IMR-90 (cell line): ENCODE data around the gene DYRK1A. TPM values are rescaled to one million over a fixed set of nuclear protein-coding genes. Genes with fewer than 3 reads are reported as not detected.

Source experiments
- ATAC-seq: fragments of 200-7000 bp; cut with Tn5 transposase; 2 replicates; pipeline ENCODE4 v1.9.1; 2020; ENCODE audit warnings: low read depth, mild to moderate bottlenecking, moderate library complexity
- BruUV-seq: library from RNA; stranded (reverse); fragments of 400-500 nt; replicated peaks from 2 replicates; lab custom pipeline; 2021; lab: Mats Ljungman, UMichigan
- CTCF ChIA-PET: fragments of 300-600 bp; formaldehyde crosslinking; extraction: SDS; loops from one replicate; lab custom pipeline; 2021; ENCODE audit warnings: antibody characterized with exemption; lab: Yijun Ruan, JAX
- POLR2A ChIA-PET: fragments of 300-600 bp; sonication (Branson Sonifier 250); formaldehyde crosslinking; loops from one replicate; lab custom pipeline; 2022; ENCODE audit warnings: antibody characterized with exemption; ENCODE audit not compliant: unreplicated experiment; lab: Charles Lee
- DNase-seq: peaks from one replicate; pipeline ENCODE4 v3.0.0; 2013
- H2AFZ ChIP-seq: replicated peaks from 2 replicates; pipeline ENCODE3; 2013; ENCODE audit warnings: low read length, mild to moderate bottlenecking; ENCODE audit not compliant: poor library complexity
- H2AK5ac ChIP-seq: 2 replicates; pipeline ENCODE4 v1.6.1; 2013; ENCODE audit warnings: low read depth, low read length, inconsistent platforms
- H2AK9ac ChIP-seq: replicated peaks from 2 replicates; pipeline ENCODE3; 2013; ENCODE audit warnings: mild to moderate bottlenecking, low read depth, low read length, moderate library complexity; ENCODE audit not compliant: poor library complexity
- H2BK120ac ChIP-seq: 2 replicates; pipeline ENCODE4 v1.6.1; 2013; ENCODE audit warnings: low read depth, low read length, inconsistent platforms
- H2BK15ac ChIP-seq: 3 replicates; pipeline ENCODE4 v1.6.1; 2013; ENCODE audit warnings: low read depth, low read length, inconsistent platforms
- H2BK20ac ChIP-seq: 2 replicates; pipeline ENCODE4 v1.6.1; 2013; ENCODE audit warnings: low read depth, mild to moderate bottlenecking, inconsistent platforms, low read length, moderate library complexity
- H2BK5ac ChIP-seq: 2 replicates; pipeline ENCODE4 v1.6.1; 2013; ENCODE audit warnings: mild to moderate bottlenecking, low read depth, low read length, inconsistent platforms; ENCODE audit not compliant: poor library complexity, severe bottlenecking
- H3K14ac ChIP-seq: replicated peaks from 2 replicates; pipeline ENCODE4 v1.6.1; 2013; ENCODE audit warnings: low read depth, low read length, inconsistent platforms
- H3K18ac ChIP-seq: 2 replicates; pipeline ENCODE4 v1.6.1; 2013; ENCODE audit warnings: low read depth, low read length, control low read depth
- H3K23ac ChIP-seq: 2 replicates; pipeline ENCODE4 v1.6.1; 2013; ENCODE audit warnings: low read depth, low read length, inconsistent platforms
- H3K27ac ChIP-seq: 2 replicates; pipeline ENCODE4 v1.5.1; 2013; ENCODE audit warnings: mild to moderate bottlenecking, control low read depth, low read length; ENCODE audit not compliant: insufficient read depth
- H3K27me3 ChIP-seq: 2 replicates; pipeline ENCODE4 v1.6.1; 2013; ENCODE audit warnings: low read length; ENCODE audit not compliant: control insufficient read depth, insufficient read depth
- H3K36me3 ChIP-seq: 2 replicates; pipeline ENCODE4 v1.6.1; 2013; ENCODE audit warnings: low read length, mixed read lengths; ENCODE audit not compliant: control insufficient read depth, insufficient read depth
- H3K4ac ChIP-seq: 2 replicates; pipeline ENCODE4 v1.6.1; 2013; ENCODE audit warnings: low read depth, low read length, inconsistent platforms
- H3K4me1 ChIP-seq: 2 replicates; pipeline ENCODE4 v1.6.1; 2013; ENCODE audit warnings: low read length, mixed read lengths; ENCODE audit not compliant: control insufficient read depth, insufficient read depth
- H3K4me2 ChIP-seq: 2 replicates; pipeline ENCODE4 v1.6.1; 2013; ENCODE audit warnings: low read depth, mild to moderate bottlenecking, control low read depth, low read length, moderate library complexity
- H3K4me3 ChIP-seq: 2 replicates; pipeline ENCODE4 v1.5.1; 2013; ENCODE audit warnings: low read depth, mild to moderate bottlenecking, control low read depth, low read length, moderate library complexity; ENCODE audit not compliant: insufficient read depth
- H3K56ac ChIP-seq: 2 replicates; pipeline ENCODE4 v1.6.1; 2013; ENCODE audit warnings: low read length, inconsistent platforms; ENCODE audit not compliant: insufficient read depth; ENCODE audit errors: extremely low read depth
- H3K79me1 ChIP-seq, 2 experiments: 2 replicates each; pipeline ENCODE4 v1.6.1; 2013; ENCODE audit warnings: low read length in 2 of 2, inconsistent platforms in 1 of 2, low read depth in 1 of 2
- H3K9ac ChIP-seq: 2 replicates; pipeline ENCODE4 v1.6.1; 2013; ENCODE audit warnings: low read depth, low read length, control low read depth
- H3K9me1 ChIP-seq: 2 replicates; pipeline ENCODE4 v1.6.1; 2013; ENCODE audit warnings: low read length, inconsistent platforms; ENCODE audit not compliant: insufficient read depth
- H3K9me3 ChIP-seq: 2 replicates; pipeline ENCODE4 v1.6.1; 2013; ENCODE audit warnings: low read length; ENCODE audit not compliant: control insufficient read depth, insufficient read depth
- H4K20me1 ChIP-seq: 2 replicates; pipeline ENCODE4 v1.6.1; 2013; ENCODE audit warnings: low read length, inconsistent platforms; ENCODE audit not compliant: insufficient read depth
- H4K5ac ChIP-seq: 2 replicates; pipeline ENCODE4 v1.6.1; 2013; ENCODE audit warnings: mild to moderate bottlenecking, low read depth, low read length, control low read depth
- H4K8ac ChIP-seq, 2 experiments: 2 replicates each; pipeline ENCODE4 v1.6.1; 2013; ENCODE audit warnings: low read depth in 2 of 2, low read length in 2 of 2, control low read depth in 1 of 2, inconsistent platforms in 1 of 2
- H4K91ac ChIP-seq: 2 replicates; pipeline ENCODE4 v1.6.1; 2013; ENCODE audit warnings: low read depth, low read length, inconsistent platforms; ENCODE audit not compliant: insufficient read depth
- CEBPB ChIP-seq: IDR thresholded peaks from 2 replicates; pipeline ENCODE4 v1.6.1; 2012; ENCODE audit warnings: low read depth, low read length, improper control_type of control experiment
- MAFK ChIP-seq: IDR thresholded peaks from 2 replicates; pipeline ENCODE4 v1.6.1; 2012; ENCODE audit warnings: low read depth, low read length, improper control_type of control experiment
- MXI1 ChIP-seq: IDR thresholded peaks from 2 replicates; pipeline ENCODE4 v1.6.1; 2012; ENCODE audit warnings: low read depth, mild to moderate bottlenecking, low read length, moderate library complexity, borderline replicate concordance
- NFE2L2 ChIP-seq: fragments of 150-350 bp; IDR thresholded peaks from 2 replicates; pipeline ENCODE4 v1.6.1; 2016; ENCODE audit warnings: low read depth, mild to moderate bottlenecking, low read length
- POLR2A ChIP-seq: IDR thresholded peaks from 2 replicates; pipeline ENCODE4 v1.6.1; 2012; ENCODE audit warnings: mild to moderate bottlenecking, low read depth, low read length
- RAD21 ChIP-seq: IDR thresholded peaks from 2 replicates; pipeline ENCODE4 v1.6.1; 2012; ENCODE audit warnings: low read length, improper control_type of control experiment
- RCOR1 ChIP-seq: IDR thresholded peaks from 2 replicates; pipeline ENCODE4 v1.6.1; 2012; ENCODE audit warnings: mild to moderate bottlenecking, low read length, improper control_type of control experiment; ENCODE audit not compliant: insufficient replicate concordance
- SMC3 ChIP-seq: fragments of 150-350 bp; IDR thresholded peaks from 2 replicates; pipeline ENCODE4 v1.6.1; 2016; ENCODE audit warnings: low read depth, mild to moderate bottlenecking, antibody characterized with exemption, low read length, moderate library complexity
- WGBS, 2 experiments: methylation state at CpG; one replicate each; pipeline versions ENCODE4 v1.1.5 to v1.1.7; 2013; ENCODE audit warnings: missing lambda C conversion rate in 2 of 2; ENCODE audit not compliant: insufficient read length in 1 of 2; ENCODE audit errors: extremely low coverage in 2 of 2; 5-methylcytosine and 5-hydroxymethylcytosine counted together
- dilution Hi-C: fragments of 300-500 bp; cut with HindIII; formaldehyde crosslinking; loops from one replicate; pipeline ENCODE4 v1.14.3; 2018; ENCODE audit warnings: low sequenced_read_pairs; ENCODE audit not compliant: unreplicated experiment
- in situ Hi-C: fragments of 300-500 bp; cut with MboI; formaldehyde crosslinking; loops from 3 replicates; pipeline ENCODE4 v1.14.3; 2019; ENCODE audit warnings: low sequenced_read_pairs, inconsistent platforms, mixed read lengths
- intact Hi-C: fragments of 100-400 bp; cut with micrococcal nuclease; formaldehyde crosslinking; loops from 2 replicates; pipeline ENCODE4 v1.10.0; 2022
- polyA plus RNA-seq, 3 experiments: library from polyadenylated mRNA; depleted of rRNA; stranded (reverse); fragments of >200 nt; gene quantifications; 2 replicates each; pipeline ENCODE4 v1.2.3, GENCODE V29; 2012; ENCODE audit warnings: low replicate concordance in 1 of 3
- total RNA-seq: library from RNA; depleted of rRNA; stranded (reverse); fragments of >200 nt; gene quantifications from 2 replicates; pipeline ENCODE4 v1.2.3, GENCODE V29; 2012
- TF ChIP-seq, protein P1 (sequence below): conservative IDR thresholded peaks from 2 replicates; pipeline ENCODE4 v1.5.1; 2012; ENCODE audit warnings: mild to moderate bottlenecking, low read depth, low read length, improper control_type of control experiment
- TF ChIP-seq, protein P2 (sequence below): fragments of 150-350 bp; IDR thresholded peaks from 2 replicates; pipeline ENCODE4 v1.6.1; 2016; ENCODE audit warnings: low read depth, mild to moderate bottlenecking, low read length, moderate library complexity, borderline replicate concordance

The DYRK1A gene
- total and polyA plus RNA-seq, 2 of the 4 experiments (the other 2 are of a cell fraction), result 18.6 to 50.5 TPM

DNA sequence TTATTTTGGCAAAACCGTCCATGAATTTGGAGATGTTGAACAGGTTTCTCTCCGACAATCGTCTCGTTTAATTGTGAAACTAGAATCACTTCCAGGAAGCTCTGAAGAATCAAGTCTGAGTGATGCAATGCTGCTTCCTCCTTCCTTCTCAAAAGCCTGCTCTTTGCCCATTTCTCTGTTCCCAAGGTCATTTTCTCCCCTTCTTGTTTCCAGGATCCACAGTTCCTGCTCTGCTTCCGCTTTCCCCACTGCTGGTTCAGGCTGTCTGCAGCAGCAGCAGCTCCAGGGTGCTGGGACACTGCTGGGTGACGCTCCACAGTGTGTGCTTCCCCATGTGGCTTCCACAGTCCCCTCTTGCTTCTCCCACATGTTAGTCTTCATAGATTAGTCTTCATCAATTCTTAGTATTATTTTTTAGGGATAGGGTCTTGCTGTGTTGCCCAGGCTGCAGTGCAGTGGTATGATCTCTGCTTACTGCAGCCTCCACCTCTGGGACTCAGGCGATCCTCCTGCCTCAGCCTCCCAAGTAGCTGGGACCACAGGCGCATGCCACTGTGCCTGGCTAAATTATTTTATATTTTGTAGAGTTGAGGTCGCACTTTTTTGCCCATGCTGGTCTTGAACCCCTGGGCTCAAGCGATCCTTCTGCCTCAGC, 156.2 kb downstream of the DYRK1A start:
- H4K8ac ChIP-seq, result no peak overlapping the region
- no peak overlapping the region for H3K56ac ChIP-seq
- H2BK5ac ChIP-seq, result no peak overlapping the region
- no peak overlapping the region for H2AK9ac ChIP-seq
- no peak overlapping the region for H3K4me3 ChIP-seq
- H2BK15ac ChIP-seq, result no peak overlapping the region
- no peak overlapping the region for H3K27ac ChIP-seq
- no peak for ATAC-seq
- no peak overlapping the region for H2BK20ac ChIP-seq
- no peak overlapping the region for H3K4ac ChIP-seq
- WGBS, 2 experiments, result 100% methylated on average over 4 of the region's 10 CpGs; no CpG with 5 or more reads in 1 of the 2 experiments
- H3K9ac ChIP-seq, result no peak overlapping the region
- no peak overlapping the region for H2BK120ac ChIP-seq
- H3K9me3 ChIP-seq, result no peaks in the 10 kb centered on the region
- no peaks in the 10 kb centered on the region for H4K20me1 ChIP-seq
- H4K5ac ChIP-seq, result no peak overlapping the region
- H3K36me3 ChIP-seq, result peaks cover 4% of the 10 kb centered on the region; the same call in 1 of the 2 replicates
- H3K23ac ChIP-seq, result no peak overlapping the region
- H4K91ac ChIP-seq, result no peak overlapping the region
- no peak overlapping the region for H3K14ac ChIP-seq
- no peak overlapping the region for H2AK5ac ChIP-seq
- no peak overlapping the region for H3K4me2 ChIP-seq
- 0 out of 2 replicates have a peak, but pooled peaks cover 2% of the 10 kb centered on the region for H3K4me1 ChIP-seq
- H2AFZ ChIP-seq, result no peak overlapping the region
- H3K9me1 ChIP-seq, result peaks cover 3% of the 10 kb centered on the region
- no peak overlapping the region for H3K18ac ChIP-seq
- no peak for TF ChIP-seq SMC3
- TF ChIP-seq, protein P1, sequence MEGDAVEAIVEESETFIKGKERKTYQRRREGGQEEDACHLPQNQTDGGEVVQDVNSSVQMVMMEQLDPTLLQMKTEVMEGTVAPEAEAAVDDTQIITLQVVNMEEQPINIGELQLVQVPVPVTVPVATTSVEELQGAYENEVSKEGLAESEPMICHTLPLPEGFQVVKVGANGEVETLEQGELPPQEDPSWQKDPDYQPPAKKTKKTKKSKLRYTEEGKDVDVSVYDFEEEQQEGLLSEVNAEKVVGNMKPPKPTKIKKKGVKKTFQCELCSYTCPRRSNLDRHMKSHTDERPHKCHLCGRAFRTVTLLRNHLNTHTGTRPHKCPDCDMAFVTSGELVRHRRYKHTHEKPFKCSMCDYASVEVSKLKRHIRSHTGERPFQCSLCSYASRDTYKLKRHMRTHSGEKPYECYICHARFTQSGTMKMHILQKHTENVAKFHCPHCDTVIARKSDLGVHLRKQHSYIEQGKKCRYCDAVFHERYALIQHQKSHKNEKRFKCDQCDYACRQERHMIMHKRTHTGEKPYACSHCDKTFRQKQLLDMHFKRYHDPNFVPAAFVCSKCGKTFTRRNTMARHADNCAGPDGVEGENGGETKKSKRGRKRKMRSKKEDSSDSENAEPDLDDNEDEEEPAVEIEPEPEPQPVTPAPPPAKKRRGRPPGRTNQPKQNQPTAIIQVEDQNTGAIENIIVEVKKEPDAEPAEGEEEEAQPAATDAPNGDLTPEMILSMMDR, result no peak
- TF ChIP-seq, protein P2, sequence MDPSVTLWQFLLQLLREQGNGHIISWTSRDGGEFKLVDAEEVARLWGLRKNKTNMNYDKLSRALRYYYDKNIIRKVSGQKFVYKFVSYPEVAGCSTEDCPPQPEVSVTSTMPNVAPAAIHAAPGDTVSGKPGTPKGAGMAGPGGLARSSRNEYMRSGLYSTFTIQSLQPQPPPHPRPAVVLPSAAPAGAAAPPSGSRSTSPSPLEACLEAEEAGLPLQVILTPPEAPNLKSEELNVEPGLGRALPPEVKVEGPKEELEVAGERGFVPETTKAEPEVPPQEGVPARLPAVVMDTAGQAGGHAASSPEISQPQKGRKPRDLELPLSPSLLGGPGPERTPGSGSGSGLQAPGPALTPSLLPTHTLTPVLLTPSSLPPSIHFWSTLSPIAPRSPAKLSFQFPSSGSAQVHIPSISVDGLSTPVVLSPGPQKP, result no peak
- no peak for TF ChIP-seq CEBPB
- no peak for TF ChIP-seq MAFK
- TF ChIP-seq MXI1, result no peak
- no peak for TF ChIP-seq NFE2L2
- no peak for TF ChIP-seq RCOR1
- TF ChIP-seq POLR2A, result no peak
- TF ChIP-seq RAD21, result no peak
- H3K79me1 ChIP-seq, result peaks cover 0 to 5% of the 10 kb centered on the region in 2 experiments; a peak in 1 of 4 replicates
- in situ Hi-C loops, result no loop called here
- dilution Hi-C loops, result no loop called here
- no TSS peak for BruUV-seq
- no peaks in the 10 kb centered on the region for H3K27me3 ChIP-seq
- POLR2A ChIA-PET, result no interaction called here
- CTCF ChIA-PET, result no interaction called here
- no peak for DNase-seq
- intact Hi-C loops, result no loop called here
